CD4-positive, alpha-beta T cell treated with Interleukin-12 subunit alpha and Interleukin-12 subunit beta, for 1 hour (primary cell): ENCODE measurements around the gene ATP9A.

Source experiments
- DNase-seq: peaks from one replicate; pipeline ENCODE4 v3.0.0-alpha.2; 2020

Gene ATP9A

GRCh38 chr20:51622004-51622874, 146.0 kb downstream of the ATP9A start:
- no peak for DNase-seq

DNA sequence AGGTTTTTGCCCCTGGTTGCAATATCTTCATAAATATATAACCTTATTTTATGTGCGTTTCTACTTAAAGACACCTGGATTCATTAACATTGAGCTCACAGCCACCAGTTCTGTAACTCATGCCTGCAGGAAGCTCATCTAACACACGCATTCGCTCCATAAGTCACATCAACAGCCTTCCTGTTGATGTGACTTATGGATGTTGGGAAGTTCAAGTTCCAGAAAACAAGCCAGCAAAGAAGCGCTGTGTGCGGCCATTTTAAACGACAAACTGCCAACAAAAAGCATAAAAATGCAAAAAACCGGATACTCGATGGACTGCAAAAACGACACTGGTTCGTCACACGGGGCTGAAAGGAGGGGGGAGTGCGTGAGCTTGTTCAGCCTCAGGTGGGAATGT, 147.8 kb downstream of the ATP9A start:
- DNase-seq, result no peak

- no peak for DNase-seq
Observed at GRCh38 chr20:51616060-51616459, 152.1 kb downstream of the ATP9A start.

DNA sequence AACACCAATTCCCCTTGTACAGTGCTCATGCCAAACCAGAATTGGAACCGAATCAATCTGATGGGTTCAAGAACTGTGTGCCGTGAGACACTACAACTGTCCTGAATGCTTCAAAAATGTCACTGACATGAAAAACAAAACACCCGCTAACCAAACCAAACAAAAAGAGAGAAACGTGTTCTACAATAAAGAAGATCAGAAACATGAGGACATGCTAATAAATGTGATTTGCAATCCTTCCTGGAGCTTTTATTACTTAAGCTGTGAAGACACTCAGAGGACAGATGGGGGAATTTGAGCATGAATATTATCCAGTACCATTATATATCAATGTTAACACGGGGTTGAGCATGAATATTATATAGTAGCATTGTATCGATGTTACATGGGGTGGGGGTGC, 153.5 kb downstream of the ATP9A start:
- DNase-seq, result no peak

- no peak for DNase-seq
Observed at GRCh38 chr20:51613580-51613979, 154.6 kb downstream of the ATP9A start.

DNA sequence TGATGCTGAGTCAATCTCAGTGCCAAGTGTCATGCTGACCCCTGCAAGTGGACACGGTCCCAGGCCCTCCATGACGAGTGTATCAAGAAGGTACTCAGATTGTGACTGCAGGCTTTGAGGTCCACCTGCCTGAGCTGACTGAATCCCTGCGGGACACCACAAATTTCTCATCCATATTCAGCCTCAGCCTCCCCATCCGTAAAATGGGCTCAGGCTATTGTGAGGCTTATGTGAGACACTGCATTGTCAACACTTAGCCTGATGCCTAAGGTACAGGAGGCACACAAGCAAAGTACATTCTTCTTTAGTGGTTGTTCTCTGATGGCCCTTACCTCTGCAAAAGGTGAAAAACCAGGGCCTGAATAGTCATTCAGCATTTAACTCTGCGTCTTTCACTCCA, 155.3 kb downstream of the ATP9A start:
- no peak for DNase-seq

GRCh38 chr20:51611625-51611890, 156.6 kb downstream of the ATP9A start:
- DNase-seq, result no peak

DNA sequence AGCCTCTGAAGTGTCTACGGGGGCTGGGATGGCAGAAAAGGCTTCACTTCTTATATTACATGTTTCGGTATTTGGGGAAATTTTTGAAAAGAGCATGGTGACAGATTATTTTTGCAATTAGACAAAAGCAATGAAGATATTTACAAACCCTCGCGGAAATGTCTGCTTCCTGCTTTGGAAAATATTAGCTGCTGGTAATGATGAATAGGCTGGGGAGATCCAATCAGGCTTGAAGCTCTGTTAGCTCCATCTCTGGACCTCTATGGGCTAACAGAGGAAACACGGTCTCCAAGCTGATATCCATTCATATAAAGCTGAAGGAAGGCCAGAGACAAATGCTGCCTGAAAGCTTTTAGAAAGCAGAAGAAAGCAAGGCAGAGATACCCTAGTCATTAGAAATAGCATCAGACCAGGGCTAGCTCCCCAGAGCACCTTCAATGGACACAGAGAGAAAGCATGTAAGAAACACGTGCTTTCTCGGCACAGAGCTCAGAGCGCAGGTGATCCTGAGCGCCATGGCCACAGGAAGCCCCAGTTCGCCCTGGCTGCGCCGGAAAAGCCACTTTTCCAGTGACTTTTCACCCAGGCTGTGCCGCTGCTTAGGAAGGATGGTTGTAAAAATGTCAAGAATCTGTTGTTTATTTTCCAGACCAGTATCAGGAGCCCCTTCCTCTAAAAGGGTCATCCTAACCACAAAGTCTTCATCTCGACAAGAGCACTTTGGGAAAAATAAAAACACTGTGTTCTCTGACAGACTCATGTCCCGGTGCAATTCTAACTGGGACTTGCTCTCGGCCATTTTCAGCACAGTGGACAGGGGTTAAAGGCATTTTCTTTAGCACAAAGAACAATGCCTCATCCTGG, 157.2 kb downstream of the ATP9A start:
- DNase-seq, result no peak

DNA sequence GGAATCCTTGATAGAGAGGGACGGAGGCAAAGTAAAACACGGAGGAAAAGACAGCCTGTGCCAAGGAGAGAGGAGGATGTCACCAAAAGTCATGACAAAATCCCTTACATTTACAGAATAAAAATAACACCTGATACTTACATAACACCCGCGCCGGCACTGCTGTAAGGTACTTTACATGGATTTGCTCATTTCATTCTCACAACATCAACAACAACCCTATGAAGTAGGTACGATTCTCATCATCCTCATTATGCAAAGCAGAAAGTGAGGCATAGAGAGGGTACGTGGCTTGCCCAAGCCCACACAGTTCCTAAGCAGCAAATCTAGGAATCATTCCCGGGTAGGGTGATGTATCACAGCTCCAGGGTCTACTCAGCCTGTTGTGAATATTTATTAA, 158.1 kb downstream of the ATP9A start:
- no peak for DNase-seq

DNA sequence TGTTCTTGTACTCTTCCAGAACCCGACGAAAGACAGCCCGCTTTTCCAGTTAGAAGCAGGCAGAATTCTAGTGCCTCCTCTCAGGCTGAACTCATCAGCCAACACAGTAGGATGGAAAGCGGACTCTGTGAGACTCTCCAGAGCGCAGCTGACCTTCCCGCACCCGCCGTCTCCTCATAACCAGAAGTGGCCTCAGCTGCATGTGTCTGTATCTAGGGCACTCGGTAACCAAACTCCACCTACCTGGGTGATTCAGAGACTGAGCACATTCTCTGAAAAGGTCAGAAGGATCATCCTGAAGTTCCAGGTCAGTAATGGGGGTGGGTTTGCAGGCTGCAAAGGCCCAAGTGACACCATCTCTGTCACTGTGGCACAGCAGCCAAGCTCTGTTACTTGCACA, 158.9 kb downstream of the ATP9A start:
- no peak for DNase-seq

GRCh38 chr20:51608061-51608460, 160.1 kb downstream of the ATP9A start:
- no peak for DNase-seq

- no peak for DNase-seq
Observed at GRCh38 chr20:51607170-51607569, 161.0 kb downstream of the ATP9A start.

GRCh38 chr20:51604851-51605250, 163.3 kb downstream of the ATP9A start:
- no peak for DNase-seq

DNA sequence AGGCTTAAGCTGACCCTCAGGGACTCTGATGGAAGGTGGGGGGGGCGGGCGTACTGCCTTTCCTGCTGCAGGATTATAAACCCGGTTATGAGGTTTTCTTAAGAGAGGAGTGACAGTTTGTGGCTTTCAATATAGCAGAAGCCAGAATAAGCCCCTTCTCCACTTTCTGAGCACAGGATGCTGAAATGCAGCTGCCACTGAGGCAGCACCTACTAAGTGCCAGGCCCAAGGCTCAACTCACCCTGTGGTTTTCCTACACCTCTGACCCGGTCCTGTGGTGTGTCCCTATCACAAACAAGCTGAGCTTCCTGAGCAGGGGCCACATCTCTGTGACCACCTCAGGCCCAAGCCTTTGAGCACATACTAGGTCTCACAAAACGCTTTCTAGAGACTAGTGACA, 166.1 kb downstream of the ATP9A start:
- no peak for DNase-seq

- DNase-seq, result no peak
Observed at GRCh38 chr20:51600950-51601349, 167.2 kb downstream of the ATP9A start.

DNA sequence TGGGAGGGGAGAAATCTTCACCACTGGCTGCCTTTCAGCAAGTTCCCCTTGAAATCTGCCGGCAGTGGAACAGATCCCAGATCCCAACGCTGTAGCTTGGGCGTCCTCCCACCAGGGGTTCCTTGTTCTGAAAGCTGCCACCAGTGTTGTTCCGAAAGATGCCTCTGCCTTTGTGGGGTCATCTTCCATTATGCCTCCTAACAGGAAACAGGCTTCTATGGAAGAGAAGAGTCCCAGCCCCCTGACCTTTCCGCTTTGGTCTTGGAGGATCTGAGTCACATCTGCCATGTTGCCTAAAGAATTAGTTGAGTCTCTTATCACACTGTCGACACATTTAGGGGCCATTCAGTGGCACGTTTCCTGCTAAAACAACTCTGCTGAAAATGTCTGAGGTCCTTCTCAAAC, 168.2 kb downstream of the ATP9A start:
- no peak for DNase-seq

- no peak for DNase-seq
Observed at GRCh38 chr20:51598556-51598955, 169.6 kb downstream of the ATP9A start.

- DNase-seq, result no peak
Observed at GRCh38 chr20:51597389-51598231, 170.6 kb downstream of the ATP9A start.

GRCh38 chr20:51596668-51597388, 171.4 kb downstream of the ATP9A start:
- DNase-seq, result no peak

DNA sequence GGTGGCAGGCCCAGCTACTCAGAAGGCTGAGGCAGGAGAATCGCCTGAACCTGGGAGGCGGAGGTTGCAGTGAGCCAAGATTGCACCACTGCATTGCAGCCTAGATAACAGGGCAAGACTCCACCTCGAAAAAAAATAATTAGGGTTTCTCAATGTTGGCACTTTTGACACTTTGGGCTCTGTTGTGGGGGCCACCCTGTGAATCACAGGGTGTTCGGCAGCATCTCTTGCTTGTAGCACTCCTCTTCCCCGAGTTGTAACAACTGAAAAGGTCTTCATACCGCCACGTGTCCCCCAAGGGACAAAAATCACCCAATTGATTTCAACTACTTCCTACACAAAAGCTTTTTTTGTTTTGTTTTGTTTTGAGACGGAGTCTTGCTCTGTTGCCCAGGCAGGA, 172.4 kb downstream of the ATP9A start:
- DNase-seq, result no peak

DNA sequence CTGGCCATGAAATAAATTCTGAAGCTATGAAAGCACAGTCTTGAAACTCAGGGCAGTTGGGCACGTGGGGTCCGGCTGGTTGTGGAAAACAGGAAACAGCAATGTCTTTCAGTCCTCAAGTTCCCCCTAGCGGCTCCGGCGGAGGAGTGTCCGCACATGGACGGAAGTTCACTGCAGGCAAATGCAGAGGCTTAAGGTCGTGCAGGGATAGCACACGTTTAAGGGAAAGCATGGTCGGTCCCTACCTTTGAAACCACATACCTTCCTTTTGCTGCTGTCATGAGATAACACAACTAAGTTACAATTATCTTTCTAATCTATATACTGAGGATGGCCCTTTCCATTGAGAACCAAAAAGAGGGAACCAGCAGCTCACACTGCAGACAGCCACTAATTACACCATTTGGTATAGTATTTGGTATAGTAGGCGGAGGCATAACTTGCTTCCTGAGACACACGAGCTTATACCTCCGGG, 173.1 kb downstream of the ATP9A start:
- peak; percentile 81 for DNase-seq

DNA sequence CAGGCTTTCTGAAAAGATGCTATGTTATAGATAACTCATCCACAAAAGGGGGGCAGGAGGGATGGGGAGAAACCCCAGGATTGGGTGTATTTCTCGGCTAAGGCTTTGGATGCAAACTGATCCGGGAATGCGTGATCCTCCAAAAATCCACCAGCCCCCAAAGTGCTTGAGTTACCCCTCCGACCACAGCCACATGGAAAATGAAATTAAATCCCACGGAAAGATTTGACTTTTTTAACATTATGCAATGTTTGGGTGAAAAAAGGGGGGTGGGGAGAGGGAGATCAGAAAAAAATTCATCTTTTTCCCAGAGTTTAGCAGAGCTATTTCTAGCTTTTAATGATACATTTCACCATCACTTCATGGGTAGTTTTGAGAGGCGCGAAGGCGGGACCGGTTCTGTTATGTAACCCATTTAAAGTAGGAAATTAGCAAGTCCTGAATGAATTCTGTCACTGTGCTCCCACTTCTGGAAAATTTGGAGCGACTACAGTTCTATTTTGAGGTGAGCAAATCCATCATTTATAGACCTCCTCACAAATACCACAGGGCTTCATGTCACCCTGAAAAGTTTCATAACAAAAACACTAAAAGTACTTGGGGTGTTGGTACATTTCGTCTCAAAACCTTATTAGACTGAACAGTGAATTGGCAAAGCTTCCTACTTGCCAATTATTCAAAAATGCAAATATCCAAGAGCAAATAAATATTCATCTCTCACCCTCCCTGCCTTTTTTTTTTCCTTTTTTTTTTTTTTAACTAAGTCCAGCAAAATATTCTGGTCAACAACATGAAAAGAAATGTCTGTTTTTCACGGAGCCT, 173.7 kb downstream of the ATP9A start:
- DNase-seq, result no peak
